Fibroblast of skin of back (primary cell): ENCODE results near the gene ATP6V1G3.
"Not testable (repeated sequence)": the region's sequence is repeated elsewhere in the genome, so short reads cannot be mapped to it uniquely, and the experiment has no call there.

Source experiments
- DNase-seq: peaks from one replicate; pipeline ENCODE4 v3.0.0-alpha.2; 2013

The ATP6V1G3 gene

DNA sequence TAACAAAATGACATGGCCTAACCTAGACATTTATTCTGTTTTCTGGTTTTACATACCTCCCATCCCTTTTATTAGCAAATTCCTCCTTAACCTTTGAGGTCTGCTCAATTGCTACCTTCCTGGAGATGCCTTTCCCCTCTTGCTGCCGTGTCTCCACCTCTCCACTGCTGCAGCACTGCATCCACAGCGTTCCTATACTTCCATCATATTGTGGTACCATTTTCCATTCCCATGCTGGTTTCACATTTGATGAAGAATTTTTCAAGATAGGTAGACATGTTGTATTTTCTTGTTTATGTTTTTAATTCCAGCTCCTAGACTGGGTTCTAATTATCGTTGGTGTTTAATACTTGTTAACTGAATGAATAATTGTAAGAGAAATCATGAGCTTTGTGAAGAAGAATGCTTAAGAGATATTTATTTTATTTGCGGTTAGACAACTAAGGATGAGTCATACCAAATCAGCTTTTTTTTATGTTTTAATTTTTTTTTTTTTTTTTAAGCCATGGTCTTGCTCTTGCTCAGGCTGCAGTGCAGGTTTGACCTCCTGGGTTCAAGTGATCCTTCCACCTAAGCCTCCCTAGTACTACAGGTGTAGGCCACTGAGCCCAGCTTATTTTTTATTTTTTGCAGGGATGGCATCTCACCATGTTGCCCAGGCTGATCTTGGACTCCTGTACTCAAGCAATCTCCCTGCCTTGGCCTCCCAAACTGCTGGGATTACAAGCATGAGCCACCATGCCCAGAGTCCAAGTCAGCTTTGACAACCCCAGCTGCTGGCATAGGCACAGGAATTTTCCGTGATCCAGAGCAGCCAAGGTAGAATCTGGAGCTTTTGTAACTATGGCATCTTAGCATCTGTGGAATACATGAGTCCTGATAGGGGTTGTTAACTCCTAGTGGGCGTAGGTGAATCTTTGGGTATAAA lies 44.0 kb downstream of the ATP6V1G3 start:
- peak; percentile 77 for DNase-seq

DNA sequence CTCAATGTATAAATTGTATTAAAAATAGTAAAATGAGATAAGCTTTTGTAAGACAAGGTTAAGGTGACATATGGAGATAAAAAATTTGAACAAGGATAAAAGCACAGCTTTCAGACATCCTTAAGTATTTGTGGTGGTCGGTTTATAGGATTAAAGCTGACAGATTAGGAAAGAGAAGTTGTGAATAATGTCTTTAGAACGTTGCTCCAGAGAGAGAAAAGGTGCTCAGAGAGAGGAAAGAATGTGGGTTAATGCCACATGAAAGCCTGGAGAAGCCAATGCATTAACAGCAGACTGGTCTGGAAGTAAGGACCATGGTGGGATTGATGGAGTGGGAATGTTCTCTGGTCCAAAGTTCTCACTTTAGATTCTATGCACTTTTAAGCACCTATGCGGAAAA lies 44.8 kb downstream of the ATP6V1G3 start:
- DNase-seq, result peak; percentile 20

DNA sequence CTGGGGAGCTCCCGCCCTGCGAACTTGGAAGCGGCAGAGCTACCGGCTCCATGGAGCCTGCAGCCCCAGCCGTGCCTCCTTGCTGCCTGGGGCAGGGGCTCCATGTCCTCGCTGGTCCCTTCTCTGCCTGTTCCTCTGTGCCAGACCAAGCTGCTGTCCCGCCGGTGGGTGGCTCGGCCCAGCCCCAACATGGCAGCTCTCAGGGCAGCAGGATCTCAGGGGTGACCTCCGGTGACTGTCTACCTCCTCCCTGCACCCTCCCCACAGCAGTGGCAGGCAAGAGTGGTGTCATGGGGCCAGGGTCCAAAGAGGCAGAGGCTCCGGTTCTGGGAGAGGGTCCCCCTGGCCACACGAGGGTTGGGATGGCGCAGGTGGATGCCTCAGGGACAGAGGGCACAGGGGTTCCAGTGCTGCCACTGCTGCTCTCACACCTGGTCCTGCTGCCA lies 45.8 kb downstream of the ATP6V1G3 start:
- no peak for DNase-seq

DNA sequence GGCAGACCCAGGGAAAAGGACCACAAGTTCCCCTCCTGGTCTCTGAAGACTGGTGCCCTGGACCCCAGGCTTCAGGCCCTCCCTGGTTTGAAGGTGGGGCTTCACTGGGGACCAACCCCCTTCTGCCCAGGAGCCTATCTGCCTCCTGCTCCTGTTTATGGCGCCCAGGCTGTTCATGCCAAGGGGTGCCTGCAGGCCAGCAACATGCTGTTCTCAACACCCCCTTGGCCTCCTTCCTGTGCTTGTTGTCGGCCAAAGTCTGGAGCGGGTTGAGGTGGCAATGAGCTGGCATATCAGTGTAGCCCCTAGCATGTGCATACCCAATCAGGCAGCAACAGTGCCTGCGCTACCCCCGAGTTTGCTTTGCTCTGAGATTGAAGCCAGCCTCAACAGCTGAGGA lies 46.3 kb downstream of the ATP6V1G3 start:
- DNase-seq, result no peak

DNA sequence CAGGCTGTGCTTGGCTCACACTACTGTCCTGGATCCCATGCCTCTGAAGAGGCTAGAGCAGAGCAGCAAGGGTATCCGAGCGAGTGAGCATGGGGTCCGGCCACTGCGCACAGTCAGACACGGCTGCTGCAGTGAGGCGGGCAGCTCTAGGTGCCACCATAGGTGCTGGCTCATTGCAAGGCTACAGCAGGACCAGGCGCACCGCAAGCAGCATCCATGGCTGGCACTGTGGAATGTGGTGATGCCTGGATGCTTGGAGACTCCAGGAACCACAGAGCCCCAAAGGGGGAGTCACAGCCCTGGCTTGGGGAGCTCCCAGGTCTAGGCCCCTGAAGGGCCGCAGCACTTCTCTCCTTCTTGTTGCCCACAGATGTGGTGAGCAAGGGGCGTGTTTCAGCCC lies 47.2 kb downstream of the ATP6V1G3 start:
- peak; percentile 55 for DNase-seq

DNA sequence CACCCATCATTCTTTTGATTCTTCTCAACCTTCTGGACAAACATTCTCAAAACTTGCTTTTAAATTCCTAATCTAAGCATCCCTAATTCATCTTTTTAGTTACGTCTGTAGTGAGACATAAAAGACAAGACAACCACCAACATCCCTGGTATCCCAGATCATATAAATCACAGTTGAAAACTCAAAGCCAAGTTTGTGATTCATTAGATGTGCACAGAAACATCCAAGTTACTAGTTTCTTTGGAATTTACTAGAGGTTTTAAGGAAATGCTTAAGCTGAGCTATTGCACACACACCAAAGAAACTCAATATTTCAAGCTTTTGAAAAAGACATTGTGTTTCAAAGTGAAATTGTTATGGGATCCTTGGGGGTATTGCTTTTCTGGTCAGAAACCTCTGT lies 47.6 kb downstream of the ATP6V1G3 start:
- peak; percentile 96 for DNase-seq

DNA sequence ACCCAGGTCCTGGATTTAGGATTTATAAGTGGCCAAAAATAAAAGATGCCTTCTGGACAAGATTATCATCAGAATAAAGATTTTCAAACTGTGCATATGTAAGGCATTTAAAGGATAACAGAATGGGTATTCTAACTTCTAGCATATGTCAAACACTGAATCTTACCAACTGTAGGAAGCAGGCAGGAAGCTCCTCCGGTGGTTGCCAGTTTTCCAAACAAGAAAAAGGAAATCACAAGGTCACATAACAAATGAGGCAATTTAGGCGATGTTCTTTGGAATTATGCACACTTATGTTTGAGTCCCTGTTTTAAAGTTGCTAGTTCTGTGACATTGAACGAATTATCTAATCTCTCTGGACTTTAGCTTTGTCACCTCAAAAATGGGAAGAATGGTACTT lies 48.9 kb downstream of the ATP6V1G3 start:
- DNase-seq, result peak; percentile 38

DNA sequence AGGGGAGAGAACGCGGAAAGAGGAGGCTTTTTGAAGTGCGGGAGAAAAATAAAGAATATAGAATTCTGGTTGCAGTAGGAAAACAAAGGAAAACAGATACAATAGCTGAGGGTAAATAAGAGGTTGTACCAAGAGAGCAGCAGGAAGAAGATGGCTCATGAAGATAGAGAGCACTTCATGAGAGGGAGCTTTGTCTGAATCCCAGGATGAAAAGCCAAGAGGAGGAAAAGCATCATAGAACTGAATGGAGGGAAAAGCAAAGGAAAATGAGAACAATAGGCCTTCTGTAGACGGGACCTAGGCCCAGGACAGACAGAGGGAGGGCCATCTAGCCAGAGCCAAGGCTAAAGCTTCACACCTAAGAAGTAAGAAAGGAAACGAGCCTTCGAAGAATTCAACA lies 49.5 kb downstream of the ATP6V1G3 start:
- no peak for DNase-seq

DNA sequence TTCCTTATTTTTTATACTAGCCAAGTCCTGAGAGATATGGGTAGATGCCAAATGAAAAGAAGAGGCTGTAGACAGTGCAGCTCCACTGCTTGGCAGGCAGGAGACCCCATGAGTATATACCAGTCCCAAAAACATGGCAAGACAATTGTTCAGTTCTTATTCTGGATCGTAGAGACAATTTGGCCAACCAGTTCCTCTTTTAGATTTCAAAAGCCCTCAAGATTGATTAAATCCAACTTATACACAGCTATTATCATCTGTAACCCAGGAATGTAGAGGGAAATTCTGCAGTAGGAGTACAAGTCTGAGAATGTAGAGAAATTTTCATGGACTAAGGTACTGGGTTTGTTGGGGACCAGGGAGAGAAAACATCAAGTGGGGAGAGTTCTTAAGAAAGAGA lies 50.3 kb downstream of the ATP6V1G3 start:
- DNase-seq, result no peak

DNA sequence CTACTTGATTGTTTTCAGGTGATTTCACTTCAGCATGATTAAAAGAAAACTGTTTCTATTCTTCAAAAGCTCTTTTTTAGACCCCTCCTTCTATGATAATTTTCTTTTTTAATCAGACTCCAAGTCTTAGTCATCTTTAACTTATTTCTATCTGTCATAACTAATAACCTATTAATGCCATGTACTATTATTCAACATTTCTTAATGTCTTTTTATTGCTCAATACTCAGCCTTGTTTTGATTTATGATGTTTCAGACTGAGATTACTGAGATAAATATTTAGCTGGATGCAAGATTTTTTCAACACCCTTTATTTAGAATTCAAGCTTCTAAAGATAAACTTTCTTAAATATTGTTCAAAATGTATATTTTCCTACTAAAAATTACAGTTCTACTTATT lies 53.6 kb downstream of the ATP6V1G3 start:
- no peak for DNase-seq

DNA sequence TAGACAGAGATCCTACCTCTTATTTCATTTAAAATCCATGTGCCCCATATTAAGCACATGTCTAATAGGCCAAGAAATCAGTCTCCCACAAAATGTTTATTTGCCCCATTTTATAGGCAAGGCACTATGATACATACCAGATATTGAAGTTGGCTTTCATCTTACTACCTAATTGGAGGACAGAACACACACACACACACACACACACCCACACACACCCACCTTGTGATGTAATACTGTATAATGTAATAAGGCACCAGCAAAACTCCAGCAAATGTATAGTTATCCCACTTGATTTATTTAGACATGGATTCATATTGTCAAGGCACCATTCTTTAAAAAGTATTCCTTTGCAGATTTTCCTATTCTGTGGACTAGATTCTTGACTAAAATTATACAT lies 56.8 kb downstream of the ATP6V1G3 start:
- DNase-seq, result no peak

DNA sequence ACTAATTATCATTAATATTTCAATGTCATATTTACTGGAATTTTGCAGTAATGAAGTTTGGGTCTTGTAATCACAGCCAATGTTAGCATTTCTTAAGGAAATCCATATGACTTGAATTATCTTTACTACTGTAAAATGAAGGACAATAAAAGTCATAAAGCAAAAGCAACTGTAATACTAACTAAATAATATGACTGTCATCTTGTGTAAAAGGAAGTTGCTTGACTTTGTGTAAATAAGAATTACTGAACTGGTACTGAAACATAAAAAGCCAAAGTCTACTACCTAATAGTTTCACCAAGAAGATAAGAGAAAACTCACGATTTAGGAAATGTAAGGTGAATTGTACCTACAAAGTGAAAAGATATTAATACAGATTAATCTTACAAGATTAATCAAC lies 57.5 kb downstream of the ATP6V1G3 start:
- no peak for DNase-seq

DNA sequence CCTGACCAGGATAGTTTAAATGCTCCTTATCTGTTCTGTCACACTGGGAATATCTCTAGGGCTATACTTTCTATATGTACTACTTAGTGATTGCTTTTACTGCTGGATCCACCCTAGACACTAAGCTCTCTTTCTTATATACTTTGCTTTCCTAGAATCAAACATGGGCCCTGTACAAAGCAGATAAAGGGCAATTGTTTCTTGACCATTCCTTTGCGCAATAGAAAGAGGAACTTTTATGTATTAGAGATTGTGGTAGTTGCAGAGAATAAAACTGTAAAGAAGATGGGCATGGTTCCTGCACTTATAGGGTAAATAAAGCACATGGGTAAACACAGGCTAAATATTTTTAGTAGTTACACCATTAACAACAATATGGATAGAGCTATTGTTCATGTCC lies 58.8 kb downstream of the ATP6V1G3 start:
- DNase-seq, result no peak

DNA sequence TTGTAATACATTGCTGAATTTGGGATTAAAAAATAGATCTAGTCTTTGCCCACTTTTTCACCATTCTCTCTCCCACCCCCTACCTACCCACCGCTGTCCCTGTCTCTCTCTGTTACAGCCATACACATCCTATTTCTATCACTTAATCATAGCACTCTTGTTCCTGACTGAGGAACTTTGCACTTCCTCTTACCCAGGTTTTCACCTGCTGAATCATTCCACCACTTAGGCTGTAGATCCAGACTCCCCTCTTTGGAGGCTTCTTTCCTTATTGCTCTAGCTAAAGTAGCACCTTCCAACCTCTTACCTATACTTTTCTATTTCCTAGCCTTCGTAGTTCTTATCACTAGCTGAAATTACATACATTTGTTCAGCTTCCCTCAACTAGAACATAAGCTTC lies 59.6 kb downstream of the ATP6V1G3 start:
- no peak for DNase-seq

DNA sequence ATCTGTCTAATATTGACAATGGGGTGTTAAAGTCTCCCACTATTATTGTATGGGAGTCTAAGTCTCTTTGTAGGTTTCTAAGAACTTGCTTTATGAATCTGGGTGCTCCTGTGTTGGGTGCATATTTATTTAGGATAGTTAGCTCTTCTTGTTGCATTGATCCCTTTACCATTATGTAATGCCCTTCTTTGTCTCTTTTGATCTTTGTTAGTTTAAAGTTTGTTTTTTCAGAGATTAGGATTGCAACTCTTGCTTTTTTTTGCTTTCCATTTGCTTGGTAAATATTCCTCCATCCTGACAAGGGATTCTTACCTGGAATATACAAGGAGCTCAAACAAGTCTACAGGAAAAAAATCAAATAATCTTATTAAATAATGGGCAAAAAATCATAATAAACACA lies 63.1 kb downstream of the ATP6V1G3 start:
- DNase-seq, result not testable (repeated sequence)
